ENCODE results near the gene GIGYF2. TPM values are rescaled to one million over a fixed set of nuclear protein-coding genes. Genes with fewer than 3 reads are reported as not detected.
"Not testable (repeated sequence)": the region's sequence is repeated elsewhere in the genome, so short reads cannot be mapped to it uniquely, and the experiment has no call there.

The GIGYF2 gene
- total RNA-seq, 1 experiment from 2014 or later = 97.2 TPM

- H3K9me3 ChIP-seq (replicated peaks) = no peaks in the 10 kb centered on the region
- peaks cover 53% of the 10 kb centered on the region for H3K36me3 ChIP-seq
- no peak for DNase-seq
- no peaks in the 10 kb centered on the region for H3K27me3 ChIP-seq
- H3K4me3 ChIP-seq = no peak overlapping the region
- no peak overlapping the region for H3K27ac ChIP-seq
- no peaks in the 10 kb centered on the region for H3K4me1 ChIP-seq
These were observed 16.4 kb downstream of the GIGYF2 start for GRCh38 chr2:232713505-232713904.

GRCh38 chr2:232714969-232715368 is 17.8 kb downstream of the GIGYF2 start:
- H3K36me3 ChIP-seq = peaks cover 53% of the 10 kb centered on the region
- H3K4me1 ChIP-seq = no peaks in the 10 kb centered on the region
- H3K9me3 ChIP-seq (replicated peaks) = no peaks in the 10 kb centered on the region
- no peak for DNase-seq
- no peaks in the 10 kb centered on the region for H3K27me3 ChIP-seq
- no peak overlapping the region for H3K27ac ChIP-seq
- no peak overlapping the region for H3K4me3 ChIP-seq

- H3K36me3 ChIP-seq = peaks cover 38% of the 10 kb centered on the region
- H3K27me3 ChIP-seq; H3K9me3 ChIP-seq (replicated peaks); H3K4me1 ChIP-seq; H3K4me3 ChIP-seq; DNase-seq; H3K27ac ChIP-seq: not testable (repeated sequence)
These were observed 22.9 kb downstream of the GIGYF2 start for GRCh38 chr2:232720056-232720455.

- H3K4me1 ChIP-seq = no peaks in the 10 kb centered on the region
- H3K4me3 ChIP-seq = no peak overlapping the region
- H3K36me3 ChIP-seq = peaks cover 47% of the 10 kb centered on the region
- H3K27me3 ChIP-seq = no peaks in the 10 kb centered on the region
- H3K9me3 ChIP-seq (replicated peaks) = no peaks in the 10 kb centered on the region
- no peak for DNase-seq
- H3K27ac ChIP-seq = no peak overlapping the region
These were observed 24.1 kb downstream of the GIGYF2 start for GRCh38 chr2:232721261-232721660.

- no peak for DNase-seq
- Histone ChIP-seq H3K27me3 (no peaks in the 10 kb centered on the region), H3K27ac (no peak overlapping the region), H3K4me3 (no peak overlapping the region), H3K9me3 (replicated peaks) (no peaks in the 10 kb centered on the region), H3K36me3 (peaks cover 46% of the 10 kb centered on the region), H3K4me1 (no peaks in the 10 kb centered on the region)
These were observed 24.8 kb downstream of the GIGYF2 start for GRCh38 chr2:232721882-232722281.

GRCh38 chr2:232723027-232723426 is 25.9 kb downstream of the GIGYF2 start:
- Histone ChIP-seq H3K27me3 (no peaks in the 10 kb centered on the region), H3K27ac (no peak overlapping the region), H3K36me3 (peaks cover 36% of the 10 kb centered on the region), H3K9me3 (replicated peaks) (no peaks in the 10 kb centered on the region), H3K4me1 (no peaks in the 10 kb centered on the region), H3K4me3 (no peak overlapping the region)
- DNase-seq = no peak

- no peaks in the 10 kb centered on the region for H3K9me3 ChIP-seq (replicated peaks)
- DNase-seq = no peak
These were observed 31.7 kb downstream of the GIGYF2 start for GRCh38 chr2:232728785-232729184.

GRCh38 chr2:232731470-232731869 is 34.3 kb downstream of the GIGYF2 start:
- H3K4me3 ChIP-seq = no peak overlapping the region
- H3K27ac ChIP-seq = no peak overlapping the region
- H3K9me3 ChIP-seq (replicated peaks) = no peaks in the 10 kb centered on the region
- H3K4me1 ChIP-seq = no peaks in the 10 kb centered on the region
- peaks cover 47% of the 10 kb centered on the region for H3K36me3 ChIP-seq
- no peaks in the 10 kb centered on the region for H3K27me3 ChIP-seq
- DNase-seq = no peak

More at GRCh38 chr2:232728785-232729184, 31.7 kb downstream of the GIGYF2 start:
- H3K27ac ChIP-seq = no peak overlapping the region
- no peaks in the 10 kb centered on the region for H3K27me3 ChIP-seq
- H3K36me3 ChIP-seq = peaks cover 41% of the 10 kb centered on the region
- H3K4me1 ChIP-seq = no peaks in the 10 kb centered on the region
- H3K4me3 ChIP-seq = no peak overlapping the region

- Histone ChIP-seq H3K27me3 (no peaks in the 10 kb centered on the region), H3K27ac (no peak overlapping the region), H3K4me3 (no peak overlapping the region), H3K4me1 (no peaks in the 10 kb centered on the region), H3K36me3 (peaks cover 25% of the 10 kb centered on the region), H3K9me3 (replicated peaks) (no peaks in the 10 kb centered on the region)
- DNase-seq = no peak
These were observed 44.2 kb downstream of the GIGYF2 start for GRCh38 chr2:232741294-232741693.

GRCh38 chr2:232741972-232742371 is 44.8 kb downstream of the GIGYF2 start:
- H3K9me3 ChIP-seq (replicated peaks) = no peaks in the 10 kb centered on the region
- no peak overlapping the region for H3K4me3 ChIP-seq
- H3K27me3 ChIP-seq = no peaks in the 10 kb centered on the region
- no peak for DNase-seq
- H3K36me3 ChIP-seq = peaks cover 22% of the 10 kb centered on the region
- no peaks in the 10 kb centered on the region for H3K4me1 ChIP-seq
- no peak overlapping the region for H3K27ac ChIP-seq

- DNase-seq = no peak
- Histone ChIP-seq H3K9me3 (replicated peaks) (no peaks in the 10 kb centered on the region), H3K4me1 (no peaks in the 10 kb centered on the region), H3K4me3 (no peak overlapping the region), H3K36me3 (peaks cover 30% of the 10 kb centered on the region), H3K27me3 (no peaks in the 10 kb centered on the region), H3K27ac (no peak overlapping the region)
These were observed 47.8 kb downstream of the GIGYF2 start for GRCh38 chr2:232744963-232745362.

GRCh38 chr2:232748038-232748437 is 50.9 kb downstream of the GIGYF2 start:
- no peak overlapping the region for H3K27ac ChIP-seq
- no peaks in the 10 kb centered on the region for H3K27me3 ChIP-seq
- no peaks in the 10 kb centered on the region for H3K9me3 ChIP-seq (replicated peaks)
- H3K4me3 ChIP-seq = no peak overlapping the region
- no peaks in the 10 kb centered on the region for H3K4me1 ChIP-seq
- DNase-seq = no peak
- H3K36me3 ChIP-seq = peaks cover 50% of the 10 kb centered on the region

- Histone ChIP-seq H3K36me3 (peaks cover 55% of the 10 kb centered on the region), H3K27ac (no peak overlapping the region), H3K4me3 (no peak overlapping the region), H3K9me3 (replicated peaks) (no peaks in the 10 kb centered on the region), H3K27me3 (no peaks in the 10 kb centered on the region), H3K4me1 (no peaks in the 10 kb centered on the region)
- no peak for DNase-seq
These were observed 52.2 kb downstream of the GIGYF2 start for GRCh38 chr2:232749331-232749730.

- no peak for DNase-seq
- Histone ChIP-seq H3K4me1 (no peaks in the 10 kb centered on the region), H3K36me3 (peaks cover 55% of the 10 kb centered on the region), H3K9me3 (replicated peaks) (no peaks in the 10 kb centered on the region), H3K27ac (no peak overlapping the region), H3K27me3 (no peaks in the 10 kb centered on the region), H3K4me3 (no peak overlapping the region)
These were observed 53.1 kb downstream of the GIGYF2 start for GRCh38 chr2:232750135-232750671.

GRCh38 chr2:232757905-232758304 is 60.8 kb downstream of the GIGYF2 start:
- Histone ChIP-seq H3K4me3 (no peak overlapping the region), H3K27ac (no peak overlapping the region), H3K27me3 (0 out of 2 replicates have a peak, but pooled peaks cover 3% of the 10 kb centered on the region), H3K9me3 (replicated peaks) (no peaks in the 10 kb centered on the region), H3K36me3 (peaks cover 46% of the 10 kb centered on the region), H3K4me1 (no peaks in the 10 kb centered on the region)
- DNase-seq = no peak

- no peak overlapping the region for H3K4me3 ChIP-seq
- DNase-seq = peak; percentile 21 to 59
- no peak overlapping the region for H3K27ac ChIP-seq
- H3K27me3 ChIP-seq = 0 out of 2 replicates have a peak, but pooled peaks cover 3% of the 10 kb centered on the region
- H3K9me3 ChIP-seq (replicated peaks) = no peaks in the 10 kb centered on the region
- no peaks in the 10 kb centered on the region for H3K4me1 ChIP-seq
- peaks cover 61% of the 10 kb centered on the region for H3K36me3 ChIP-seq
These were observed 64.3 kb downstream of the GIGYF2 start for GRCh38 chr2:232761301-232761907.
